GM03348 (cell line): Measurements from ENCODE around the gene TSEN54.

ENCODE experiments used
- DNase-seq: peaks from one replicate; pipeline ENCODE4 v3.0.0; 2012; ENCODE audit warnings: low spot score

The TSEN54 gene

GRCh38 chr17:75565618-75566017 is 49.3 kb downstream of the TSEN54 start:
- DNase-seq = no peak

GRCh38 chr17:75566416-75566815 is 50.1 kb downstream of the TSEN54 start:
- no peak for DNase-seq

- no peak for DNase-seq
Measured at GRCh38 chr17:75566834-75567233, 50.5 kb downstream of the TSEN54 start.

GRCh38 chr17:75568412-75569255 is 52.3 kb downstream of the TSEN54 start:
- no peak for DNase-seq

- DNase-seq = no peak
Measured at GRCh38 chr17:75570034-75570676, 53.8 kb downstream of the TSEN54 start.

GRCh38 chr17:75570772-75571171 is 54.4 kb downstream of the TSEN54 start:
- no peak for DNase-seq

- no peak for DNase-seq
Measured at GRCh38 chr17:75571197-75571884, 55.0 kb downstream of the TSEN54 start.

GRCh38 chr17:75571885-75572215 is 55.5 kb downstream of the TSEN54 start:
- no peak for DNase-seq

GRCh38 chr17:75572713-75573539 is 56.6 kb downstream of the TSEN54 start:
- no peak for DNase-seq

- no peak for DNase-seq
Measured at GRCh38 chr17:75573540-75573957, 57.2 kb downstream of the TSEN54 start.

- DNase-seq = no peak
Measured at GRCh38 chr17:75573994-75574393, 57.7 kb downstream of the TSEN54 start.
